Stimulated activated CD4-positive, alpha-beta T cell treated with anti-CD3 and anti-CD28 coated beads, Interleukin-4, amount 100 ng/mL, for 24 hours (primary cell): Measurements from ENCODE around the gene NEURL4.
A peak's percentile ranks its signal among the peaks of the same experiment; 100 is the strongest.
"Not testable (repeated sequence)": the region's sequence is repeated elsewhere in the genome, so short reads cannot be mapped to it uniquely, and the experiment has no call there.

Experiments
- DNase-seq: peaks from one replicate; pipeline ENCODE4 v3.0.0-alpha.2; 2020

NEURL4 gene

GRCh38 chr17:7328840-7329373 lies at the start of gene NEURL4:
Gene NEURL4 (minus strand): TSS chr17:7329335. CDS start chr17:7329312, 23 bp downstream.
- DNase-seq: no peak

GRCh38 chr17:7374353-7374752 lies 45.2 kb upstream of the NEURL4 start:
- no peak for DNase-seq

GRCh38 chr17:7370853-7371252 lies 41.7 kb upstream of the NEURL4 start:
- no peak for DNase-seq

- no peak for DNase-seq
Measured at GRCh38 chr17:7369825-7370224, 40.7 kb upstream of the NEURL4 start.

GRCh38 chr17:7368599-7368994 lies 39.5 kb upstream of the NEURL4 start:
- DNase-seq: not testable (repeated sequence)

GRCh38 chr17:7367918-7368598 lies 38.9 kb upstream of the NEURL4 start:
- no peak for DNase-seq

GRCh38 chr17:7367083-7367482 lies 37.9 kb upstream of the NEURL4 start:
- DNase-seq: no peak

- not testable (repeated sequence) for DNase-seq
Measured at GRCh38 chr17:7365963-7366362, 36.8 kb upstream of the NEURL4 start.

- no peak for DNase-seq
Measured at GRCh38 chr17:7363311-7363710, 34.2 kb upstream of the NEURL4 start.

GRCh38 chr17:7361906-7362305 lies 32.8 kb upstream of the NEURL4 start:
- no peak for DNase-seq

- no peak for DNase-seq
Measured at GRCh38 chr17:7357381-7357780, 28.2 kb upstream of the NEURL4 start.

- no peak for DNase-seq
Measured at GRCh38 chr17:7356756-7357155, 27.6 kb upstream of the NEURL4 start.

GRCh38 chr17:7356072-7356549 lies 27.0 kb upstream of the NEURL4 start:
- peak; percentile 86 for DNase-seq

GRCh38 chr17:7355573-7355972 lies 26.4 kb upstream of the NEURL4 start:
- DNase-seq: no peak

GRCh38 chr17:7355053-7355452 lies 25.9 kb upstream of the NEURL4 start, which contains the start of gene TMEM95:
Gene TMEM95 (plus strand): TSS chr17:7355156. CDS start chr17:7355205, 49 bp downstream.
- DNase-seq: no peak

GRCh38 chr17:7354262-7354843 lies 25.2 kb upstream of the NEURL4 start:
- peak; percentile 27 for DNase-seq

GRCh38 chr17:7352910-7353635 lies 23.9 kb upstream of the NEURL4 start:
- DNase-seq: no peak

- no peak for DNase-seq
Measured at GRCh38 chr17:7352503-7352889, 23.4 kb upstream of the NEURL4 start.

GRCh38 chr17:7351665-7352502 lies 22.7 kb upstream of the NEURL4 start, which contains the start of gene KCTD11:
Gene KCTD11 (plus strand): TSS chr17:7352162.
- DNase-seq: peak; percentile 64

- DNase-seq: no peak
Measured at GRCh38 chr17:7348478-7349242, 19.5 kb upstream of the NEURL4 start.

GRCh38 chr17:7347630-7348477 lies 18.7 kb upstream of the NEURL4 start:
- no peak for DNase-seq
